Neuron (in vitro differentiated cells): ENCODE measurements around the gene ITM2B.

Experiments
- H2AFZ ChIP-seq: one replicate; pipeline ENCODE4 v1.6.1; 2013; ENCODE audit warnings: low read depth, mild to moderate bottlenecking, inconsistent platforms, low read length, moderate library complexity
- H3K27me3 ChIP-seq: one replicate; pipeline ENCODE4 v1.6.1; 2013; ENCODE audit warnings: low read length; ENCODE audit not compliant: insufficient read depth
- H3K36me3 ChIP-seq: one replicate; pipeline ENCODE4 v1.6.1; 2013; ENCODE audit warnings: low read length; ENCODE audit not compliant: insufficient read depth
- H3K4me1 ChIP-seq: one replicate; pipeline ENCODE4 v1.6.1; 2013; ENCODE audit warnings: low read length; ENCODE audit not compliant: insufficient read depth
- H3K4me3 ChIP-seq: 2 replicates; pipeline ENCODE4 v1.5.1; 2013; ENCODE audit warnings: mild to moderate bottlenecking, low read length, moderate library complexity
- H3K9me3 ChIP-seq: one replicate; pipeline ENCODE4 v1.6.1; 2013; ENCODE audit warnings: low read length

Gene ITM2B

GRCh38 chr13:48311223-48311622 is 78.2 kb downstream of the ITM2B start:
- Histone ChIP-seq H3K9me3 (no peaks in the 10 kb centered on the region), H3K36me3 (peaks cover 12% of the 10 kb centered on the region), H3K4me3 (no peak overlapping the region), H3K27me3 (no peaks in the 10 kb centered on the region), H2AFZ (no peak overlapping the region), H3K4me1 (no peaks in the 10 kb centered on the region)

DNA sequence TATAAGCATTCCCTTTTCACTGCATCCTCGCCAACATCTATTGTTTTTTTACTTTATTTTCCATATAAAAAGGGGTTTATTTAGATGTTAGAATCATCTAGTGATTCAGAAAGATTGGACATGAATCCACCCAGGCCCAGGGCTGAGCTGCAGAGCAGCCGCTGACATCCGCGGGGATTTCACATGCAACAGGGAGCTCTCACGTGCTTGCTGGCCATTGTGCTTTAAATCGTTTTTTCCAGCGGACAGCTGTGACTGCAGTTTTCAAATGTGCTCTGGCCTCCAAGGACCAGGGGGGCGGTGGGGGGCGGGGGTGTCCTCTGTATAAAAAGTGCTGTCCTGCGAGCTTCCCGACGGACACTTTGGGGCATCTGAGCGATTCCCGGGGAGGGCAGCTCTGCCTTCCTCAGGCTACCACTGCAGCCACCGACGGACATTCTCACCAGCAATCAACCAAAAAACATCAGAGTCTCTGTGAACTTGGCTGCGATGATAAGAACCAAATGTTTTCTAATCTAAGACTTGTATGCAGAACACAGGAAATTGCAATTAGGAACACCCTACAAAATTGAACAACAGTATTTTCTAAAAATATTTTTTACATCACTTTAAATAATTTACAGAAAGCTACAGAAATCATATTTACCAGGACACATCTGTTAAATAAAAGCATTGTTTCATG is 83.1 kb downstream of the ITM2B start:
- H3K9me3 ChIP-seq, result peaks cover 15% of the 10 kb centered on the region
- H3K4me1 ChIP-seq, result no peaks in the 10 kb centered on the region
- H3K36me3 ChIP-seq, result peaks cover 15% of the 10 kb centered on the region
- H2AFZ ChIP-seq, result no peak overlapping the region
- H3K27me3 ChIP-seq, result no peaks in the 10 kb centered on the region
- no peak overlapping the region for H3K4me3 ChIP-seq

GRCh38 chr13:48316826-48317510 is 84.0 kb downstream of the ITM2B start:
- Histone ChIP-seq H2AFZ (no peak overlapping the region), H3K9me3 (peaks cover 15% of the 10 kb centered on the region), H3K27me3 (no peaks in the 10 kb centered on the region), H3K36me3 (peaks cover 15% of the 10 kb centered on the region), H3K4me1 (no peaks in the 10 kb centered on the region), H3K4me3 (no peak overlapping the region)

GRCh38 chr13:48317511-48318376 is 84.7 kb downstream of the ITM2B start:
- no peak overlapping the region for H3K4me3 ChIP-seq
- no peaks in the 10 kb centered on the region for H3K27me3 ChIP-seq
- peaks cover 13% of the 10 kb centered on the region for H3K36me3 ChIP-seq
- no peak overlapping the region for H2AFZ ChIP-seq
- peaks cover 17% of the 10 kb centered on the region for H3K9me3 ChIP-seq
- no peaks in the 10 kb centered on the region for H3K4me1 ChIP-seq

DNA sequence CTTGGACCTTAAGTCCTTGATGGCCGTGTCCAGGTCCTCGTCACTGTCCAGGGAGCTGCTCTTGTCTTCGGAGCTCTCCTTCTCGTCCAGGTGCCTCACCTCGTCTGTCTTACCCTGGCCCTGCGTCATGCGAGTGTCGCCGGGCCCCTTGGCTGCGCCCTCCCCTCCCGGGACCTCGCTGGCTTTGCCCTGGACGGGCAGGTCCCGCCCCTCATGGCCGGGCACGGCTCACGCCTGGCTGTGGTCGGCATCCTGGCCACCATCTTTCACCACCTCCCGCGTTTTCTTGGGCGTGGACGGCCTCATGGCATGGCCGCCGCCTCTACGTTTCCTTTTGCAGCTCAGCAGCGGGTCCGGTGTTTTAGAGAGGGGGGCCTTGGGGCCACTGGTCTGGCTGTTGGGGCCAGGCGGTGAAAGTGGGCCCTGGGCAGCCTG is 85.4 kb downstream of the ITM2B start:
- no peak overlapping the region for H3K4me3 ChIP-seq

GRCh38 chr13:48318821-48319511 is 86.0 kb downstream of the ITM2B start:
- peaks cover 13% of the 10 kb centered on the region for H3K36me3 ChIP-seq
- H3K4me3 ChIP-seq, result no peak overlapping the region
- H2AFZ ChIP-seq, result no peak overlapping the region
- no peaks in the 10 kb centered on the region for H3K4me1 ChIP-seq
- peaks cover 17% of the 10 kb centered on the region for H3K9me3 ChIP-seq
- no peaks in the 10 kb centered on the region for H3K27me3 ChIP-seq

More for the DNA sequence above, 85.4 kb downstream of the ITM2B start:
- no peak overlapping the region for H2AFZ ChIP-seq
- peaks cover 17% of the 10 kb centered on the region for H3K9me3 ChIP-seq
- no peaks in the 10 kb centered on the region for H3K27me3 ChIP-seq
- H3K4me1 ChIP-seq, result no peaks in the 10 kb centered on the region
- H3K36me3 ChIP-seq, result peaks cover 13% of the 10 kb centered on the region
